ENCODE measurements around the gene GAPT.
A peak's percentile ranks its signal among the peaks of the same experiment; 100 is the strongest.

GAPT gene

GRCh38 chr5:58456486-58456885 lies 34.7 kb upstream of the GAPT start:
- no peaks in the 10 kb centered on the region for H3K27me3 ChIP-seq (replicated peaks in 2 of 5; ENCODE audit: control insufficient read depth in 4 of 5, insufficient read depth in 5 of 5, low read length in 4 of 5)
- peaks cover 0 to 20% (median 9%) of the 10 kb centered on the region in 4 experiments for H3K36me3 ChIP-seq (ENCODE audit: control insufficient read depth in 4 of 4, insufficient read depth in 4 of 4, low read length in 3 of 4)
- H3K4me1 ChIP-seq (ENCODE audit: control extremely low read depth in 1 of 4, control insufficient read depth in 4 of 4, insufficient read depth in 4 of 4, low read length in 3 of 4), result peaks cover 2 to 23% (median 15%) of the 10 kb centered on the region in 4 experiments
- WGBS (ENCODE audit: insufficient coverage), result no CpG with 5 or more reads among the region's 1 CpG
- H3K4me3 ChIP-seq (ENCODE audit: control insufficient read depth in 1 of 7, extremely low read depth in 1 of 7, insufficient read depth in 4 of 7, low read depth in 2 of 7, low read length in 6 of 7), result no peak overlapping the region
- POLR2A ChIA-PET, result no interaction called here
- no peaks in the 10 kb centered on the region for H3K9me3 ChIP-seq (ENCODE audit: control extremely low read depth in 1 of 5, control insufficient read depth in 4 of 5, insufficient read depth in 2 of 5, low read depth in 1 of 5, low read length in 4 of 5)
- no peak for DNase-seq
- CTCF ChIA-PET, result interaction anchor here (0.9 to 1.1 kb wide), 3 partner anchors 10 to 28 kb away, joined by 3 read pairs; no protein-coding TSS in a partner anchor
- no peak overlapping the region for H3K27ac ChIP-seq (ENCODE audit: insufficient read depth in 1 of 2, low read depth in 1 of 2, low read length in 2 of 2, poor library complexity in 1 of 2, severe bottlenecking in 2 of 2)

GRCh38 chr5:58457050-58457449 lies 34.2 kb upstream of the GAPT start:
- 94% methylated on average over 4 of the region's 4 CpGs for WGBS (ENCODE audit: insufficient coverage)
- Histone ChIP-seq H3K4me3 (ENCODE audit: control insufficient read depth in 1 of 7, extremely low read depth in 1 of 7, insufficient read depth in 4 of 7, low read depth in 2 of 7, low read length in 6 of 7) (no peak overlapping the region), H3K27me3 (replicated peaks in 2 of 5; ENCODE audit: control insufficient read depth in 4 of 5, insufficient read depth in 5 of 5, low read length in 4 of 5) (no peaks in the 10 kb centered on the region), H3K27ac (ENCODE audit: insufficient read depth in 1 of 2, low read depth in 1 of 2, low read length in 2 of 2, poor library complexity in 1 of 2, severe bottlenecking in 2 of 2) (no peak overlapping the region), H3K36me3 (ENCODE audit: control insufficient read depth in 4 of 4, insufficient read depth in 4 of 4, low read length in 3 of 4) (peaks cover 0 to 20% (median 9%) of the 10 kb centered on the region in 4 experiments), H3K9me3 (ENCODE audit: control extremely low read depth in 1 of 5, control insufficient read depth in 4 of 5, insufficient read depth in 2 of 5, low read depth in 1 of 5, low read length in 4 of 5) (no peaks in the 10 kb centered on the region), H3K4me1 (ENCODE audit: control extremely low read depth in 1 of 4, control insufficient read depth in 4 of 4, insufficient read depth in 4 of 4, low read length in 3 of 4) (peaks cover 2 to 23% (median 15%) of the 10 kb centered on the region in 4 experiments)
- DNase-seq, result no peak
- POLR2A ChIA-PET, result no interaction called here
- CTCF ChIA-PET, result interaction anchor here (0.9 to 1.1 kb wide), 3 partner anchors 10 to 29 kb away, joined by 3 read pairs; no protein-coding TSS in a partner anchor

- DNase-seq, result no peak
- WGBS (ENCODE audit: insufficient coverage), result 100% methylated on average over 1 of the region's 7 CpGs
- Histone ChIP-seq H3K4me1 (ENCODE audit: control extremely low read depth in 1 of 4, control insufficient read depth in 4 of 4, insufficient read depth in 4 of 4, low read length in 3 of 4) (peaks cover 2 to 23% (median 15%) of the 10 kb centered on the region in 4 experiments), H3K36me3 (ENCODE audit: control insufficient read depth in 4 of 4, insufficient read depth in 4 of 4, low read length in 3 of 4) (peaks cover 0 to 20% (median 9%) of the 10 kb centered on the region in 4 experiments), H3K27ac (ENCODE audit: insufficient read depth in 1 of 2, low read depth in 1 of 2, low read length in 2 of 2, poor library complexity in 1 of 2, severe bottlenecking in 2 of 2) (no peak overlapping the region), H3K4me3 (ENCODE audit: control insufficient read depth in 1 of 7, extremely low read depth in 1 of 7, insufficient read depth in 4 of 7, low read depth in 2 of 7, low read length in 6 of 7) (peak overlapping the region in 5 of 7 experiments; percentile 68 to 89 (median 79)), H3K27me3 (replicated peaks in 2 of 5; ENCODE audit: control insufficient read depth in 4 of 5, insufficient read depth in 5 of 5, low read length in 4 of 5) (no peaks in the 10 kb centered on the region), H3K9me3 (ENCODE audit: control extremely low read depth in 1 of 5, control insufficient read depth in 4 of 5, insufficient read depth in 2 of 5, low read depth in 1 of 5, low read length in 4 of 5) (no peaks in the 10 kb centered on the region)
- POLR2A ChIA-PET, result no interaction called here
- CTCF ChIA-PET, result interaction anchor here (1.1 to 6.2 kb wide), 8 partner anchors 10 to 1167 kb away, joined by 3 to 157 read pairs (median 4); no protein-coding TSS in a partner anchor
These were observed 33.0 kb upstream of the GAPT start for GRCh38 chr5:58458141-58458742.

GRCh38 chr5:58458743-58459145 lies 32.5 kb upstream of the GAPT start:
- POLR2A ChIA-PET, result no interaction called here
- H3K4me3 ChIP-seq (ENCODE audit: control insufficient read depth in 1 of 7, extremely low read depth in 1 of 7, insufficient read depth in 4 of 7, low read depth in 2 of 7, low read length in 6 of 7), result peak overlapping the region in 6 of 7 experiments; percentile 68 to 89 (median 80)
- peaks cover 2 to 23% (median 15%) of the 10 kb centered on the region in 4 experiments for H3K4me1 ChIP-seq (ENCODE audit: control extremely low read depth in 1 of 4, control insufficient read depth in 4 of 4, insufficient read depth in 4 of 4, low read length in 3 of 4)
- H3K27ac ChIP-seq (ENCODE audit: insufficient read depth in 1 of 2, low read depth in 1 of 2, low read length in 2 of 2, poor library complexity in 1 of 2, severe bottlenecking in 2 of 2), result no peak overlapping the region
- no peaks in the 10 kb centered on the region for H3K27me3 ChIP-seq (replicated peaks in 2 of 5; ENCODE audit: control insufficient read depth in 4 of 5, insufficient read depth in 5 of 5, low read length in 4 of 5)
- H3K9me3 ChIP-seq (ENCODE audit: control extremely low read depth in 1 of 5, control insufficient read depth in 4 of 5, insufficient read depth in 2 of 5, low read depth in 1 of 5, low read length in 4 of 5), result no peaks in the 10 kb centered on the region
- 6% methylated on average over 4 of the region's 9 CpGs for WGBS (ENCODE audit: insufficient coverage)
- peak in 2 of 3 donors; percentile 20 to 26 for DNase-seq
- H3K36me3 ChIP-seq (ENCODE audit: control insufficient read depth in 4 of 4, insufficient read depth in 4 of 4, low read length in 3 of 4), result peaks cover 0 to 20% (median 9%) of the 10 kb centered on the region in 4 experiments
- CTCF ChIA-PET, result interaction anchor here (1.1 to 6.2 kb wide), 10 partner anchors 11 to 1167 kb away, joined by 3 to 157 read pairs (median 4); no protein-coding TSS in a partner anchor

DNA sequence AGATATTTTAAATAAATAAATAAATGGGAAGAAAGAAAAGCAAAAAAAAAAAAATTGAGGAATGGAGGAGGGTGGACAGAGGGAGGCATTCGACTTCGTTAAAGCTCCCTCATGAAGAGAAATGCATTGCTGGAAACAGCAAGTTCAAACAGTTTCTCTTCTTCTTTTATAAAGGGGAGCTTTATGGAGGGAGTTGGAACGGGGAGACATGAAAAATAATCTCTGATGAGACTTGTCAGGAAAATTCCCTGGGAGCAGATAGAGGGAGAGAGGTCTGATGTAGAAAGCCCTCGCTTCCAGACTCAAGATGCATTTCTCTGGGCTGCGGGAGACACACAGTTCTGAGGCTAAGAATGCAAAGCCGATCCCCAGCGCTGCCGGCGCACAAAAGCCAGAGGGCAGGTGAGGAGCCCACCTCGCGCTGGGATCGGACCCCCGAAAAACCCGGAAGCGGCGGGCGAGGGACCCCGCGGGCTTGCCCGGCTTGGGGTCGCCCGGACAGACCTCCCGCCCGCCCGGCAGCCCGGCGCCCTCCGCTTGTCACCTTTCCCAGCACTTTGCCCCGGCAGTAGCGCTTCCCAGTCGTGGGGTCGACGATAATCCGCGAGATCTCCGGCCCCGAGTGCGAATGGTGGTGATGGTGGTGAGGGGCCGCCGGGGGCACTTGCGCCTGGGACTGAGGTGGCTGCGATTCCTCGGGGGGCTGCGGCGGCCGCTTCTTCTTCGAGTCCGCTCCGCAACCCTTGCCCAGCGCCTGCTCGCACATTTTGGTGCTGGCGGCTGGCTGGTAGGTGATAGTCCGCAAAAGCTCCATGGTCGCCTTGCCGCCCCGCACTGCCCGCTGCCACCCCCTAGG lies 31.9 kb upstream of the GAPT start:
- POLR2A ChIA-PET, result interaction anchor here (1.0 to 1.3 kb wide), 3 partner anchors 570 to 956 kb away, joined by 3 read pairs; no protein-coding TSS in a partner anchor
- Histone ChIP-seq H3K4me3 (ENCODE audit: control insufficient read depth in 1 of 7, extremely low read depth in 1 of 7, insufficient read depth in 4 of 7, low read depth in 2 of 7, low read length in 6 of 7) (peak overlapping the region; percentile 68 to 89 (median 79)), H3K36me3 (ENCODE audit: control insufficient read depth in 4 of 4, insufficient read depth in 4 of 4, low read length in 3 of 4) (peaks cover 0 to 18% (median 7%) of the 10 kb centered on the region in 4 experiments), H3K27me3 (replicated peaks in 2 of 5; ENCODE audit: control insufficient read depth in 4 of 5, insufficient read depth in 5 of 5, low read length in 4 of 5) (no peaks in the 10 kb centered on the region), H3K9me3 (ENCODE audit: control extremely low read depth in 1 of 5, control insufficient read depth in 4 of 5, insufficient read depth in 2 of 5, low read depth in 1 of 5, low read length in 4 of 5) (no peaks in the 10 kb centered on the region), H3K27ac (ENCODE audit: insufficient read depth in 1 of 2, low read depth in 1 of 2, low read length in 2 of 2, poor library complexity in 1 of 2, severe bottlenecking in 2 of 2) (peak overlapping the region in 1 of 2 experiments; percentile 61), H3K4me1 (ENCODE audit: control extremely low read depth in 1 of 4, control insufficient read depth in 4 of 4, insufficient read depth in 4 of 4, low read length in 3 of 4) (peaks cover 2 to 23% (median 15%) of the 10 kb centered on the region in 4 experiments)
- DNase-seq, result peak in 2 of 3 donors; percentile 33 to 40
- CTCF ChIA-PET, result interaction anchor here (1.1 to 6.2 kb wide), 16 partner anchors 11 to 1168 kb away, joined by 3 to 157 read pairs (median 4); no protein-coding TSS in a partner anchor
- 0% methylated on average over 43 of the region's 57 CpGs for WGBS (ENCODE audit: insufficient coverage)

- Histone ChIP-seq H3K4me3 (ENCODE audit: control insufficient read depth in 1 of 7, extremely low read depth in 1 of 7, insufficient read depth in 4 of 7, low read depth in 2 of 7, low read length in 6 of 7) (peak within 1 kb of the TSS; percentile 68 to 89 (median 79)), H3K27me3 (replicated peaks in 2 of 5; ENCODE audit: control insufficient read depth in 4 of 5, insufficient read depth in 5 of 5, low read length in 4 of 5) (no peaks in the 10 kb centered on the region), H3K4me1 (ENCODE audit: control extremely low read depth in 1 of 4, control insufficient read depth in 4 of 4, insufficient read depth in 4 of 4, low read length in 3 of 4) (peaks cover 2 to 23% (median 15%) of the 10 kb centered on the region in 4 experiments), H3K27ac (ENCODE audit: insufficient read depth in 1 of 2, low read depth in 1 of 2, low read length in 2 of 2, poor library complexity in 1 of 2, severe bottlenecking in 2 of 2) (peak within 1 kb of the TSS in 1 of 2 experiments; percentile 61), H3K36me3 (ENCODE audit: control insufficient read depth in 4 of 4, insufficient read depth in 4 of 4, low read length in 3 of 4) (peaks cover 0 to 11% (median 5%) of the 10 kb centered on the region in 4 experiments), H3K9me3 (ENCODE audit: control extremely low read depth in 1 of 5, control insufficient read depth in 4 of 5, insufficient read depth in 2 of 5, low read depth in 1 of 5, low read length in 4 of 5) (no peaks in the 10 kb centered on the region)
- under 1% methylated on average over 83 of the region's 89 CpGs for WGBS (ENCODE audit: insufficient coverage)
- CTCF ChIA-PET, result interaction anchor here (0.7 to 6.2 kb wide), 30 partner anchors 10 to 1161 kb away, joined by 3 to 157 read pairs (median 4); no protein-coding TSS in a partner anchor
- POLR2A ChIA-PET, result interaction anchor here (0.6 to 1.3 kb wide), 6 partner anchors 184 to 1162 kb away, joined by 3 to 5 read pairs (median 3); no protein-coding TSS in a partner anchor
- DNase-seq, result peak; percentile 89 to 93 (median 92)
These were observed 31.1 kb upstream of the GAPT start, which contains the start of gene PLK2 for GRCh38 chr5:58460002-58460731. Gene PLK2, minus strand, starts transcription at chr5:58460086. Its CDS starts 127 bp downstream, at chr5:58459959.
